H9 (cell line): ENCODE data around the gene PLEKHG3. TPM values are rescaled to one million over a fixed set of nuclear protein-coding genes. Genes with fewer than 3 reads are reported as not detected.

Source experiments
- DNase-seq: peaks from one replicate; pipeline ENCODE4 v3.0.0-alpha.2; 2017
- H2AFZ ChIP-seq: one replicate; pipeline ENCODE4 v1.6.1; 2013; ENCODE audit warnings: mild to moderate bottlenecking, low read length, control low read depth, moderate library complexity
- H2AK5ac ChIP-seq: 2 replicates; pipeline ENCODE4 v1.6.1; 2013; ENCODE audit warnings: low read length, control low read depth, mixed read lengths; ENCODE audit not compliant: insufficient read length
- H2BK120ac ChIP-seq: one replicate; pipeline ENCODE4 v1.6.1; 2013; ENCODE audit warnings: low read depth, mild to moderate bottlenecking, low read length, control low read depth, inconsistent platforms; ENCODE audit not compliant: poor library complexity, severe bottlenecking
- H2BK12ac ChIP-seq: 2 replicates; pipeline ENCODE4 v1.6.1; 2013; ENCODE audit warnings: low read length, control low read depth, mixed read lengths, low read depth; ENCODE audit not compliant: insufficient read length
- H2BK15ac ChIP-seq: 2 replicates; pipeline ENCODE4 v1.6.1; 2013; ENCODE audit warnings: low read depth, low read length, control low read depth
- H2BK20ac ChIP-seq: one replicate; pipeline ENCODE4 v1.6.1; 2013; ENCODE audit warnings: low read depth, mild to moderate bottlenecking, low read length, control low read depth, inconsistent platforms; ENCODE audit not compliant: poor library complexity, severe bottlenecking
- H2BK5ac ChIP-seq: 2 replicates; pipeline ENCODE4 v1.6.1; 2013; ENCODE audit warnings: low read length, control low read depth, mixed read lengths; ENCODE audit not compliant: insufficient read length
- H3K14ac ChIP-seq: 2 replicates; pipeline ENCODE4 v1.6.1; 2013; ENCODE audit warnings: low read length, control low read depth; ENCODE audit not compliant: insufficient read depth
- H3K18ac ChIP-seq: 2 replicates; pipeline ENCODE4 v1.6.1; 2013; ENCODE audit warnings: low read depth, mild to moderate bottlenecking, mixed read lengths, low read length, control low read depth; ENCODE audit not compliant: insufficient read length
- H3K23ac ChIP-seq: 2 replicates; pipeline ENCODE4 v1.6.1; 2013; ENCODE audit warnings: low read length, control low read depth, mixed read lengths, low read depth; ENCODE audit not compliant: insufficient read length
- H3K23me2 ChIP-seq: 2 replicates; pipeline ENCODE4 v1.6.1; 2013; ENCODE audit warnings: low read depth, mild to moderate bottlenecking, mixed read lengths, low read length, control low read depth; ENCODE audit not compliant: insufficient read length, poor library complexity, severe bottlenecking
- H3K27ac ChIP-seq: 2 replicates; pipeline ENCODE4 v1.5.1; 2013; ENCODE audit warnings: low read length, control low read depth, mixed read lengths, low read depth; ENCODE audit not compliant: insufficient read length
- H3K27me3 ChIP-seq: 2 replicates; pipeline ENCODE4 v1.6.1; 2013; ENCODE audit warnings: low read length, control low read depth, inconsistent platforms; ENCODE audit not compliant: insufficient read depth
- H3K4ac ChIP-seq: 2 replicates; pipeline ENCODE4 v1.6.1; 2013; ENCODE audit warnings: low read depth, mild to moderate bottlenecking, control low read depth, inconsistent platforms, low read length, moderate library complexity
- H3K4me1 ChIP-seq: 2 replicates; pipeline ENCODE4 v1.6.1; 2013; ENCODE audit warnings: low read length, control low read depth, inconsistent platforms; ENCODE audit not compliant: insufficient read depth
- H3K4me2 ChIP-seq: 2 replicates; pipeline ENCODE4 v1.6.1; 2013; ENCODE audit warnings: low read length, control low read depth, mixed read lengths; ENCODE audit not compliant: insufficient read length, insufficient read depth
- H3K56ac ChIP-seq: 2 replicates; pipeline ENCODE4 v1.6.1; 2013; ENCODE audit warnings: low read depth, mild to moderate bottlenecking, mixed read lengths, low read length, control low read depth; ENCODE audit not compliant: insufficient read length
- H3K79me1 ChIP-seq: 2 replicates; pipeline ENCODE4 v1.6.1; 2013; ENCODE audit warnings: low read depth, mild to moderate bottlenecking, moderate library complexity, low read length, control low read depth, inconsistent platforms; ENCODE audit not compliant: insufficient read depth, poor library complexity, severe bottlenecking
- H3K79me2 ChIP-seq: 2 replicates; pipeline ENCODE4 v1.6.1; 2013; ENCODE audit warnings: low read length, control low read depth, inconsistent platforms; ENCODE audit not compliant: insufficient read depth
- H3K9ac ChIP-seq: 2 replicates; pipeline ENCODE4 v1.6.1; 2013; ENCODE audit warnings: low read length, control low read depth, mixed read lengths; ENCODE audit not compliant: insufficient read length; ENCODE audit errors: extremely low read depth
- H3K9me3 ChIP-seq: one replicate; pipeline ENCODE4 v1.6.1; 2013; ENCODE audit warnings: low read depth, low read length, inconsistent platforms; ENCODE audit not compliant: control insufficient read depth
- H3T11ph ChIP-seq: one replicate; pipeline ENCODE4 v1.6.1; 2013; ENCODE audit warnings: mild to moderate bottlenecking, low read length, control low read depth, inconsistent platforms
- H4K20me1 ChIP-seq: one replicate; pipeline ENCODE4 v1.6.1; 2013; ENCODE audit not compliant: control insufficient read depth, insufficient read length, insufficient read depth
- H4K5ac ChIP-seq: 2 replicates; pipeline ENCODE4 v1.6.1; 2013; ENCODE audit warnings: low read depth, mild to moderate bottlenecking, mixed read lengths, low read length, control low read depth; ENCODE audit not compliant: insufficient read length
- H4K8ac ChIP-seq: replicated peaks from 2 replicates; pipeline ENCODE4 v1.6.1; 2013; ENCODE audit warnings: low read length, control low read depth, mixed read lengths, low read depth; ENCODE audit not compliant: insufficient read length
- H4K91ac ChIP-seq: 2 replicates; pipeline ENCODE4 v1.6.1; 2013; ENCODE audit warnings: low read depth, mild to moderate bottlenecking, moderate library complexity, mixed read lengths, low read length, control low read depth; ENCODE audit not compliant: insufficient read length
- H3K27ac Mint-ChIP-seq, 3 experiments: 2 replicates in 2 of 3; 3 replicates in 1 of 3; pipeline ENCODE4 v1.8.0; 2020 to 2021; ENCODE audit warnings: mixed read lengths in 3 of 3, mild to moderate bottlenecking in 1 of 3, moderate library complexity in 1 of 3
- H3K27me3 Mint-ChIP-seq: 2 replicates; pipeline ENCODE4 v1.8.0; 2021; ENCODE audit warnings: low read depth, mild to moderate bottlenecking, moderate library complexity, mixed read lengths
- H3K36me3 Mint-ChIP-seq, 3 experiments: 2 replicates in 2 of 3; 3 replicates in 1 of 3; pipeline ENCODE4 v1.8.0; 2020 to 2021; ENCODE audit warnings: low read depth in 3 of 3, mixed read lengths in 3 of 3; ENCODE audit not compliant: insufficient read depth in 1 of 3
- H3K4me1 Mint-ChIP-seq, 2 experiments: 2 replicates each; pipeline ENCODE4 v1.8.0; 2020; ENCODE audit warnings: mixed read lengths in 2 of 2
- H3K4me3 Mint-ChIP-seq, 2 experiments: 2 replicates in 1 of 2; 3 replicates in 1 of 2; pipeline ENCODE4 v1.8.0; 2020 to 2021; ENCODE audit warnings: mild to moderate bottlenecking in 2 of 2, mixed read lengths in 2 of 2, moderate library complexity in 1 of 2
- H3K9me3 Mint-ChIP-seq, 2 experiments: 2 replicates in 1 of 2; 3 replicates in 1 of 2; pipeline ENCODE4 v1.8.0; 2020; ENCODE audit warnings: mild to moderate bottlenecking in 2 of 2, mixed read lengths in 2 of 2, moderate library complexity in 1 of 2
- CTCF ChIP-seq: fragments of 200-600 bp; sonication (generic); conservative IDR thresholded peaks from 3 replicates; pipeline ENCODE4 v1.8.0; 2021; ENCODE audit warnings: antibody characterized with exemption, mild to moderate bottlenecking
- WGBS: extraction: QIAGEN DNeasy Blood & Tissue Kit; methylation state at CpG from one replicate; pipeline ENCODE4 v1.1.7; 2013; ENCODE audit warnings: missing lambda C conversion rate, low lambda C conversion rate, mixed read lengths; ENCODE audit not compliant: insufficient read length; ENCODE audit errors: extremely low coverage; 5-methylcytosine and 5-hydroxymethylcytosine counted together
- total RNA-seq: library from RNA; stranded (reverse); gene quantifications from 2 replicates; pipeline ENCODE4 v1.2.1, GENCODE V29; 2021

Gene PLEKHG3
- total RNA-seq, 1 experiment from 2014 or later = 48.5 TPM

DNA sequence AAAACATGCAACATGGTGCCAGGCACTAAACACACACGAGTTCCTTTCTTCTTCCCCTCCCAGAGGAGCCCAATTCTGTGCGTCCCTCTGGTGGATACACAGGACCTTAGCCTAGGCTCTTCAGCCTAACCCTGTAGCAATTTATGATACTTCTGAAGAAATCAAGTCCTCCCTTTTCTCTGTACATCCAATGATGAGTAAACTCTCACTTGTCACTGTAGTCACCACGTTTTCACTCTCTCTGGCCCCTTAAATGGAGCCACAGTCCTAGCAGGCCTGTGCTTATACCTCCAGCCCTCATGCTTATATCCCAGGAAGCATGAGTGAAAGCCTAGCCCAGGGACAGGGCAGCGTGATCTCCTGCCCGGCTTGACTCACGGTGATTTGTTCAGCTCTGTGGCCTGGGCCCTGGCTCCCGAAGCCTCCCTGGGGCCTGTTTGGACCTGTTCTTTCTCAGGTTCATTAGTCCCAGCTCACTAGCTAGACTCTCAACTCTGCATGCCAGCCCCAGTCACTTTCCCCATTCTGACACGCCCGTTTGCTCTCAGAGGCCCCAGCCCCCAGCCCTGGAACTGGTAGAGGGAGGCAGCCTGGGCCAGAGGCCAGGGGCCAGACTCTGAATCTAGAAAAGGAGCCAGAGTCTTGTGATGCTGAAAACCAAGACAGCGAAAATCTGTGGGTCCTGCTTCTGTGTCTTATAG is 24.1 kb upstream of the PLEKHG3 start:
- Histone ChIP-seq H2AK5ac (no peak overlapping the region), H3K23me2 (no peaks in the 10 kb centered on the region), H2BK15ac (no peak overlapping the region), H3K79me1 (no peaks in the 10 kb centered on the region), H3K27me3 (no peaks in the 10 kb centered on the region), H3T11ph (no peak overlapping the region), H3K56ac (no peak overlapping the region), H3K14ac (no peak overlapping the region), H4K5ac (no peak overlapping the region), H2BK5ac (no peak overlapping the region), H3K18ac (no peak overlapping the region), H3K4me2 (no peak overlapping the region), H3K79me2 (no peaks in the 10 kb centered on the region), H3K9ac (no peak overlapping the region), H2BK120ac (no peak overlapping the region), H3K9me3 (no peaks in the 10 kb centered on the region), H3K27ac (no peak overlapping the region), H4K91ac (no peak overlapping the region), H4K8ac (no peak overlapping the region), H3K4me1 (no peaks in the 10 kb centered on the region), H3K4ac (no peak overlapping the region), H2AFZ (no peak overlapping the region), H2BK12ac (no peak overlapping the region), H4K20me1 (no peaks in the 10 kb centered on the region), H3K23ac (no peak overlapping the region), H2BK20ac (no peak overlapping the region)
- no peak for TF ChIP-seq CTCF
- WGBS = no CpG with 5 or more reads among the region's 10 CpGs
- Mint-ChIP-seq H3K9me3 (no peaks in the 10 kb centered on the region), H3K27ac (no peak overlapping the region), H3K27me3 (peaks cover 2% of the 10 kb centered on the region), H3K4me1 (peaks cover 18 to 24% of the 10 kb centered on the region in 2 experiments), H3K36me3 (no peaks in the 10 kb centered on the region), H3K4me3 (no peak overlapping the region; a peak in 1 of 5 replicates)
- no peak for DNase-seq
